HG03103 (cell line): Measurements from ENCODE around the gene NID2.
A peak's percentile ranks its signal among the peaks of the same experiment; 100 is the strongest.

ENCODE experiments used
- ATAC-seq: cut with Tn5 transposase; IDR thresholded peaks from one replicate; pipeline ENCODE4 v1.9.1; 2021; ENCODE audit warnings: low read depth; ENCODE audit not compliant: unreplicated experiment

The NID2 gene

GRCh38 chr14:52032204-52032801 lies 36.6 kb downstream of the NID2 start:
- no peak for ATAC-seq

DNA sequence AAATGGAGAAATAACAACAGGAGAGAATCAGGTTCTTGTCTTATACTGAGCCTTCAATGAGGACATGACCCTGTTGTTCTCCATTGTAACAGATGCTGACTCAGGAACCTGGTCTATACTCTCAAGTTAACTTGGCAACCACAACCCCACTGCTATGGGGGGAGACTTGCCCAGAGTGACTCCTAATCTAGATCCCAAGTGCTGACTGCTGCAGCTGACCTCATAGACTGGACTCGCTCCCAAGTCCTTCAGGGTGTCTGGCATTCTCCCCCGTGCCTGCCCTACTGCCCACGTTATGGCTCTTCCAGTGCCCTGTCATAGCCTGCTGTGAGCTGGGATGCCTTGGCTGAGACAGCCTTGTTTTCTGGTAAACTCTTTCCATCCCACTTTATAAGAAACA lies 37.1 kb downstream of the NID2 start:
- ATAC-seq, result no peak

DNA sequence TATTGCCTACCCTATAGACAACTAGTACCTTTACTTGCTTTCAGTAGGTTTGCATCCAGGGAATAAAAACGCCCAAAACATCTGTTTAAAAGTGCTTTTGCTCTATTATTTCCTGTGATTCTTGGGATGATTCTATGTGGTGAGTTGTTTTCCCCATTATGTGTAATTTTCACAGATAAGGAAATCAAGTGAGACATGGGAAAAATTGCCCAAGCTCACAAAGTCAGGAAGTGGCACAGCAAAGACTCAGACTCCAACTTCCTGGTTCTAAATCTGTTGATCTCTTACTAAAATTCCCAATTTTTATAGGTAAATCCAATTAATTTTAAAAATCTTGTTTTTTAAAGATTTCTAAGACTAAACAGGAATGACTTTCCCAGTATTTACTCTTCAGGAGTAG lies 39.0 kb downstream of the NID2 start:
- ATAC-seq, result no peak

DNA sequence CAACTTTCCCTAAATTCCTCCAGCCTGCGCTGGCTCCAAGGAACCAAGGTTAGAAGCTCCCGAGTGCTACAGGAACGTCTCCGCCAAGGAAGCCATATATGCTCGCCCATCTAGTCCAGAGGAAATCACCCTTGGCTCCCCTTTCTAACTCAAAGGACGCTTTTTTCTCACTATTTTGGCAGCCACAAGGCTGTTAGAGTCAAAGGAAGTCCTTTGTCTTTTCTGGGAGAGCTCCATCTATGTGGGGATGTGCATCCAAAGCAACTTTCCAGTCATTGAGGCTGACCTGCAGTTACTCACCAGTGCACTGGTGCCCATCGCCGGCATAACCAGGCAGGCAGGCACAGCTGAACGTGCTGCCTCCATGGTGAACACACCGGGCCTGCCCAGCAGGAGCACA lies 42.0 kb downstream of the NID2 start:
- ATAC-seq, result no peak

DNA sequence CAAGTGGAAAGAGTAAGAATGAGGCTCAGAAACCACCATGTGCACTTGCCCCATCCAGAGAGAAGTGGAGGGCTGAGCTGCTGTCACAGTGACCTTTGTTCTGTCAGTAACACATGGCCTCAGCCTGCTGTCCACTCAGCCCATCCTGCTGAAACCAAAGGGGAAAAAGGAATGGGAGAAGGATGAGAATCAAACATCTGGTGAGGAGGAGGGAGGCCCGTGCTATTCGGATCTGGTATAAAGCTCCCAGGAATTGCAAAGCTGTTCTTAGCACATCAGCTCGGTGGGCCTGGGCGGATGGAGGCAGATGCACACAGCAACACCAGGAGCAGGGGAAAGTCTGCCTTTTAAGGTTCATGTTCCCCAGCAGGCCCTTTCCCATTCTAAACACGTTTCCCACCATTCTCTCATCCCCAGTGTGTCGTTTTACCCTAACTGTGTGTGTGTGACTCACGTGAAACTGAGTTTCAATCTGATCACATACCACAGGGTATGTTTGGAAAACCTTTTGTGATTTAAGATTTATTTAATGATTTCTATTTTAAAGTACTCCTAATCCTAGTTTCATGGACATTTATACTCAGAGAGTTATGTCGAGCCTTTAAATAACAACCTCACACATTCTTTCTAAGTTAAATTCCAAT lies 42.7 kb downstream of the NID2 start:
- ATAC-seq, result no peak

DNA sequence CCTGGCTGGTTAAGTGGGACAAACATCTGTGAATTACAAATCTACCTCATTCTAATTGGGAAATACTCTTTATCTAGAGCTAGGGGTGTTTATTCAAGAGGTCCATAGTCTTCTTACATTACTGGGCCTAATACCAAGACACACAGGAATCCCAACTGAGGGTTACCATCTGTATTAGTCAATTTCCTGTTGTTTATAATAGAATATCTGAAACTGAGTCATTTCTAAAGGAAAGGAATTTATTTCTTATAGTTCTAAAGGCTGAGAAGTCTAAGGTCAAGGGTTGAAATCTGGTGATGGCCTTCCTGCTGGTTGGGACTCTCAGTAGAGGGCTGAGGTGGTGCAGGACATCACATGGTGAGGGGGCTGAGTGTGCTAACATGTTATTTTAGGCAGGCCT lies 43.5 kb downstream of the NID2 start:
- no peak for ATAC-seq

DNA sequence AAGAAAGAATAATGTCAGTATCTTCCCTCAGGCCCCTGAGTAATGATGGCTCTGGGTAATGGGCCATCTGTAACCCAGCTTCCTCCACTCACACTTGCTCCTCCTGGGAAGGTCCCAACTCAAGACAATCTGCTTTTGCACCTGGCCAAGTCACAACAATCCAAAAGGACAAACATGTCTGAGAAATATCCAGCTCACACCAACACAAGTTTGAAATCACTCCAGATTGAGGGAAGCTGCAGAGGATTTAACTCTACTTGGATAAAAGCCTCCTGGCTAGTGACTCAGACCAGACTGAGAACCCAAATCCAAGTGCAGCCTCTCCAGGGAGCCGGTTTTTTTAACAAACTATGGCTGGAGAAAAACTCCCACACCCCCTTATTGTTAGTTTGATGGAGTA lies 45.3 kb downstream of the NID2 start:
- ATAC-seq, result no peak

DNA sequence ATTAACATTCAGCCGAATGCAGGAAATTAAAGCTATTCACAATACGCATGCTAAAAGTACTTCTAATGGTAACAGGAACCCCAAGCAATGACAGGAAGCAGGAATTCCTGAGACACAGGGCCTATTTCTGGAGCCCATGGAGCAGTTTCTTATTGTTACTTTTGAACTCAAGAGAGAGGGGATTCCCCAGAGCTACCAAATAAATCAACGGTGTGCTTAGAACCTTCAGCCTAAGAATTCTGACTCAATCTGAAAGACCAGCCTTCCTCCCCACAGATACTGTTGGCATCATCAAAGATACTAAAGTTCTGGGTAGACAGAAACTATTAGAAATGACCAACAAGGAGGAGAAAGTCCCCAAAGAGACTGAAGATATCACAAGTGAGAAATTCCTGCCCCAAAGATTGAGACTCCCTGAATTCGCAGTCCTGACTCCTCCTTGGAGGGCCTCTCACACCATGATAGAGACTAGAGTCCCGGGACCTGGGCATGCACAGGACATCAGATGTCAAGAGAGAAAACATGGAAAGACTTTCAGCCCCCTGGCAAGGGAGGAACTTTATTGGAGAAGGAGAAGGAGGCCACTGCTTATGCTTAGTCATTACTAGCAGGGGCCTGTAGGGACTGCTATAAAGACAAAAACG lies 46.8 kb downstream of the NID2 start:
- ATAC-seq, result peak; percentile 73

- no peak for ATAC-seq
Measured at GRCh38 chr14:52020866-52021717, 47.8 kb downstream of the NID2 start.

- ATAC-seq, result no peak
Measured at GRCh38 chr14:52020161-52020714, 48.6 kb downstream of the NID2 start.

DNA sequence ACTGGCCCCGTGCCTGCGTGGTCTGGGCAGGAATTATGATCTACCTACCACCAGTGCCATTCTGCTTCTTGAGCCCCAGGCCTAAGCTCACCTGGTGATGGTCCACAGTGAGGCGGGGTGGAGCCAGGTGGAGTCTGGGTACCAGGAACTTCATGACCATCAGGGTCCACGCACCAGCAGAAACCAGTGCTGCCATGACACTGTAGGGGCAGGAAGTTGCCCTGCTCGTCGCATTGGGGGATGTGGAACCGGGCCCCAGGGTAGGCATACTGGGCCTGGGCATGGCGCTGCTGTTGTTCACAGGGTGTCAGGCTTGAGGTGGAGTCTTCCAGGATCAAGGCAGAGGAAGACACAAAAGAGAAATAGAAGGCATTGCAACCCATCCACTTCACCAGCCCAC lies 49.9 kb downstream of the NID2 start:
- no peak for ATAC-seq

DNA sequence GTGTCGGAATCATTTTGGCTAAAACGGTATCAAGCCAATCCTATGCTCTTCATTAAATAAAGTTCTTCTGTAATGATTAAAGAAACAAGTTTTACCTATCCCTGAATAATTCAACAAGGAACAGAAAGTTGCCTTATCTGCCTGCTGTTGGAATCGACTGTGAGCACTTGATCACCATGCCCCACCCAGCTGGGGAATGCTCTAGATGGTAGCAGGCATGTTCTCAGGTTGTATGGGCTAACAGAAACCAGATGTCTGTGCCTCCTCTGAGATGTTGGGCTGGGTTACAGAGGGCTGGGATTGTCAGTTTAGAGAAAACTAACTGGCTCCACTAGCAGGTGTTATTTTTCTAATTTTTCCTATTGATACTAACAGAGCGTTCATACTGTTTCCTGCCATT lies 50.6 kb downstream of the NID2 start:
- ATAC-seq, result no peak

GRCh38 chr14:52015411-52016030 lies 53.3 kb downstream of the NID2 start:
- no peak for ATAC-seq

DNA sequence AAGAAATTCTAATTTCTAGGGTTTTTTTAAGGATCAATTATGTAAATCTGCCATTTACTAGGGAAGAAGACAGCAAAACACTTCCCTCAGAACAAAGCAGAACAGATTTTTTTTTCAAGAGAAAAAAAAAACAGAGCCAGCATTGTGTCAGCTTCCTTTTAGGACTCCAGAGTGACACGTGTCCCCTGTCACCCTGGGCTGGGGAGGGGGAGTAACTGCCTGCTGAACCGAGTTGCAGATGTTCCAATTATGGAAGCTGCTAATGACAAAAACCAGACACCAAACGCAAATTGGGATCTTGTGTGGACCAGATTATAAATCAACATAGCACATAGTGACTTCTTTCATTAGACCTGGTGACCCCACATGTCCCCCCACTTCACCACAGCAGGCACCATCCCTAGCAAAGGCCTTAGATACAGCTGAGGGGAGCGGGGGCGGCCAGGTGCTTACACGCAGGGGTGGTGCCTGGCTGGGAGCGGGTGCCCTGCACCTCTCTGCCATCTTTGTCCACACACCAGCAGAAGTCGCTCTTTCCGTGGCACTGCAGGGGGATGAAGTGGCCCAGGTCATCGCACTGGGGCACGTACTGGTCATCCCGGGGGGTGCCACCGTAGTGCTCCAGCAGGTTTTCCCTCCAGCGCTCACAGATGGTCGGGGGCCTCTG lies 54.1 kb downstream of the NID2 start:
- ATAC-seq, result no peak

- ATAC-seq, result no peak
Measured at GRCh38 chr14:52013984-52014600, 54.8 kb downstream of the NID2 start.

DNA sequence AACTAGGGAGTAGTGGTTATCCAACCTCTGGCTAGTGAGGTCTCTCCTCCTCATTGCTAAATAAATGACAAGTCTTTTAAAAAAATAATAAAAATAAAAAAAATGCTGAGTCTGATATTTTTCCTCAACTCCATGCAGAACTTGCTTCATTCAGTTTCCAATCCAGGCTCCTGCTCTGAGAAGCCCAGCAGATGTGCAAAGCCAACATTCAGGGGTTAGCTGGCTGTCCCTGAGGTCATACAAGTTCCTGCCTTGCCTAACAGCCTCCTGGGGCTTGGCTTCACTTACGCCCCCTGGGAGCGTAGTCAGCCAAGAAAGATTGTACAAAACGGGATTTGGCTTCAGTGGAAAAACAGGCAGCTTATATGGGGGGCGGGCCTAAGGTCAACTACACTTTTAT lies 56.2 kb downstream of the NID2 start:
- no peak for ATAC-seq

DNA sequence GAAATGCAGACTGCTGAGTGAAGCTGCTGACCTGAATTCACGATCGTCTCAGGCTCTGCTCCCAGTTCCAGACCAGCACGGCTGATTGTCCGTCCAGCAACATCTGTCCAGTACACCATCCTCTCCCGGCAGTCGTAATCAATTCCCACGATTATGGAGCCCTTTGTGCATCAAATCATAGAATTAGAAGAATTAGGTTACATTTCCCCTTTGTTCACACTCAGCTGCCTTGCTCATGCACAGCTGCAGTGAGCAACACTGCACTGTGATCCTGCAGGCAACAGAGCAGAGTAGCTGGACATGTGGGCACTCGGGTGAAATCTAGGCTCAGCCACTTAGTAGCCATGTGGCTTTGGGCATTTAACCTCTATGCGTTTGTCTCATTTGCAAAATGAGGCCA lies 57.3 kb downstream of the NID2 start:
- ATAC-seq, result no peak

DNA sequence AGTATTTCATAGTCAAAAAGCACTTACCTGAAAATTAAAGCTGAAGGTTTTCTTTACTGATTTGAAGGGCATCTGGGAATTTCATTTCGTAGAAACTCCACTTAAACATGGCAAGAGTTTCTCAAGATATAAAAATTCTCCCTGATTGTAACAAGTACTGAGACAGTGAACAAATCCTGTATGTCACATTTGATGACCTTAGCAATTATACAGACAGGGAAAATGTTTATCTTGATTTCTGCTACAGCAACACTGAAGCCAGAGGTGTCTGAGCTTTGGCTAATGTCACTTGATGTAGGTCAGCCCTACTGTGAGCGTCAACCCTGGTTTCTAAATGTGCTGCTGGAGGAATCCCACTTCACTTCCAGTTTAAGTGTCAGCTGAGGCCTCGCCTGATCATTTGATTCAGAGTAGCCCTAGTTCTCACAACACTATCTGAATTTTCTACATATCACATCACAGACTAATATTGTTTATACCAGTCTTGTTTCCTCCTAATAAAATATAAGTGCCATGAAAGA lies 58.6 kb downstream of the NID2 start:
- no peak for ATAC-seq

- no peak for ATAC-seq
Measured at GRCh38 chr14:52008136-52008535, 60.7 kb downstream of the NID2 start.
